HG03439 (cell line): ENCODE data around the gene SGIP1.

Experiments used
- ATAC-seq: cut with Tn5 transposase; IDR thresholded peaks from one replicate; pipeline ENCODE4 v1.9.1; 2021; ENCODE audit warnings: mild to moderate bottlenecking, moderate library complexity; ENCODE audit not compliant: unreplicated experiment

SGIP1 gene

GRCh38 chr1:66676613-66677298, 142.8 kb downstream of the SGIP1 start:
- no peak for ATAC-seq

- ATAC-seq, result no peak
These were observed 144.2 kb downstream of the SGIP1 start for GRCh38 chr1:66678146-66678545.

- no peak for ATAC-seq
These were observed 145.2 kb downstream of the SGIP1 start for GRCh38 chr1:66679140-66679539.

- no peak for ATAC-seq
These were observed 147.7 kb downstream of the SGIP1 start for GRCh38 chr1:66681686-66682085.

GRCh38 chr1:66682106-66682505, 148.2 kb downstream of the SGIP1 start:
- ATAC-seq, result no peak

- no peak for ATAC-seq
These were observed 150.4 kb downstream of the SGIP1 start for GRCh38 chr1:66684353-66684752.

GRCh38 chr1:66685265-66685664, 151.3 kb downstream of the SGIP1 start:
- no peak for ATAC-seq

- ATAC-seq, result no peak
These were observed 151.7 kb downstream of the SGIP1 start for GRCh38 chr1:66685670-66686069.

- no peak for ATAC-seq
These were observed 152.5 kb downstream of the SGIP1 start for GRCh38 chr1:66686406-66686805.

GRCh38 chr1:66687358-66687757, 153.4 kb downstream of the SGIP1 start:
- no peak for ATAC-seq

- no peak for ATAC-seq
These were observed 156.9 kb downstream of the SGIP1 start for GRCh38 chr1:66690666-66691381.

- no peak for ATAC-seq
These were observed 158.7 kb downstream of the SGIP1 start for GRCh38 chr1:66692681-66693080.

GRCh38 chr1:66693856-66694255, 159.9 kb downstream of the SGIP1 start:
- ATAC-seq, result no peak

GRCh38 chr1:66695116-66695515, 161.2 kb downstream of the SGIP1 start:
- no peak for ATAC-seq

- no peak for ATAC-seq
These were observed 162.8 kb downstream of the SGIP1 start for GRCh38 chr1:66696771-66697170.

GRCh38 chr1:66699213-66699612, 165.3 kb downstream of the SGIP1 start:
- ATAC-seq, result no peak

GRCh38 chr1:66704177-66704875, 170.4 kb downstream of the SGIP1 start:
- ATAC-seq, result no peak

GRCh38 chr1:66705110-66705509, 171.2 kb downstream of the SGIP1 start:
- ATAC-seq, result no peak

- no peak for ATAC-seq
These were observed 177.5 kb downstream of the SGIP1 start for GRCh38 chr1:66711420-66711819.

GRCh38 chr1:66712839-66713238, 178.9 kb downstream of the SGIP1 start:
- ATAC-seq, result no peak

- ATAC-seq, result no peak
These were observed 190.0 kb downstream of the SGIP1 start for GRCh38 chr1:66723985-66724384.
